ENCODE data around the gene LCP2. TPM values are rescaled to one million over a fixed set of nuclear protein-coding genes. Genes with fewer than 3 reads are reported as not detected.

Gene LCP2
- total RNA-seq, 1 donor from 2014 or later = not detected

- TF ChIP-seq, protein P1, sequence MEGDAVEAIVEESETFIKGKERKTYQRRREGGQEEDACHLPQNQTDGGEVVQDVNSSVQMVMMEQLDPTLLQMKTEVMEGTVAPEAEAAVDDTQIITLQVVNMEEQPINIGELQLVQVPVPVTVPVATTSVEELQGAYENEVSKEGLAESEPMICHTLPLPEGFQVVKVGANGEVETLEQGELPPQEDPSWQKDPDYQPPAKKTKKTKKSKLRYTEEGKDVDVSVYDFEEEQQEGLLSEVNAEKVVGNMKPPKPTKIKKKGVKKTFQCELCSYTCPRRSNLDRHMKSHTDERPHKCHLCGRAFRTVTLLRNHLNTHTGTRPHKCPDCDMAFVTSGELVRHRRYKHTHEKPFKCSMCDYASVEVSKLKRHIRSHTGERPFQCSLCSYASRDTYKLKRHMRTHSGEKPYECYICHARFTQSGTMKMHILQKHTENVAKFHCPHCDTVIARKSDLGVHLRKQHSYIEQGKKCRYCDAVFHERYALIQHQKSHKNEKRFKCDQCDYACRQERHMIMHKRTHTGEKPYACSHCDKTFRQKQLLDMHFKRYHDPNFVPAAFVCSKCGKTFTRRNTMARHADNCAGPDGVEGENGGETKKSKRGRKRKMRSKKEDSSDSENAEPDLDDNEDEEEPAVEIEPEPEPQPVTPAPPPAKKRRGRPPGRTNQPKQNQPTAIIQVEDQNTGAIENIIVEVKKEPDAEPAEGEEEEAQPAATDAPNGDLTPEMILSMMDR (IDR thresholded peaks at IDR 0.05) = no peak
- Mint-ChIP-seq H3K4me1 (ENCODE audit: low read depth) (no peaks in the 10 kb centered on the region), H3K4me3 (ENCODE audit: unreplicated experiment) (no peak overlapping the region), H3K27me3 (ENCODE audit: low read depth) (peaks cover 34% of the 10 kb centered on the region), H3K36me3 (ENCODE audit: low read depth) (no peaks in the 10 kb centered on the region), H3K27ac (ENCODE audit: unreplicated experiment) (no peak overlapping the region), H3K9me3 (ENCODE audit: low read depth) (no peaks in the 10 kb centered on the region)
- no peak for DNase-seq (ENCODE audit: low spot score)
Measured at GRCh38 chr5:170341545-170341944, 44.0 kb upstream of the LCP2 start.

DNA sequence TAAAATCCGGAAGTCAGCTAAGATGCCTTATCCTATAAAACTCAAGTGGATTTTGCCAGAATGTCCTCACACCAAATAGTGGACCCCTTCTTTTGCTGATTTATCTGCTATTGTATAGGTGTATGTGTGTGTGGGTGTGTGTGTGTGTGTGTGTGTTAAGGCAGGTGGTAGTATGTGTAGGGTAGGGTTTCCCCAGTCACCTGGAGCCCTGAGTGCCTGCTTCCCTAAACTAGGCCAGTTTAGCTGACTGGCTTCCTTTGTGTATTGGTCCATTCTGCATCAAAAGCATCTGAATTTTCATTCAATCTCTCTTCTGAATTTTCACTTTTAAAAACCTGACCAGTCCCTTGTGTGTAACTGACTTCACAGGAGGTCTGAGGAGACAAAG lies 42.2 kb upstream of the LCP2 start:
- Mint-ChIP-seq H3K4me3 (ENCODE audit: unreplicated experiment) (no peak overlapping the region), H3K27ac (ENCODE audit: unreplicated experiment) (no peak overlapping the region), H3K4me1 (ENCODE audit: low read depth) (no peaks in the 10 kb centered on the region), H3K27me3 (ENCODE audit: low read depth) (peaks cover 23% of the 10 kb centered on the region), H3K9me3 (ENCODE audit: low read depth) (no peaks in the 10 kb centered on the region), H3K36me3 (ENCODE audit: low read depth) (no peaks in the 10 kb centered on the region)
- no peak for DNase-seq (ENCODE audit: low spot score)
- TF ChIP-seq, protein P1 (IDR thresholded peaks at IDR 0.05) = no peak

DNA sequence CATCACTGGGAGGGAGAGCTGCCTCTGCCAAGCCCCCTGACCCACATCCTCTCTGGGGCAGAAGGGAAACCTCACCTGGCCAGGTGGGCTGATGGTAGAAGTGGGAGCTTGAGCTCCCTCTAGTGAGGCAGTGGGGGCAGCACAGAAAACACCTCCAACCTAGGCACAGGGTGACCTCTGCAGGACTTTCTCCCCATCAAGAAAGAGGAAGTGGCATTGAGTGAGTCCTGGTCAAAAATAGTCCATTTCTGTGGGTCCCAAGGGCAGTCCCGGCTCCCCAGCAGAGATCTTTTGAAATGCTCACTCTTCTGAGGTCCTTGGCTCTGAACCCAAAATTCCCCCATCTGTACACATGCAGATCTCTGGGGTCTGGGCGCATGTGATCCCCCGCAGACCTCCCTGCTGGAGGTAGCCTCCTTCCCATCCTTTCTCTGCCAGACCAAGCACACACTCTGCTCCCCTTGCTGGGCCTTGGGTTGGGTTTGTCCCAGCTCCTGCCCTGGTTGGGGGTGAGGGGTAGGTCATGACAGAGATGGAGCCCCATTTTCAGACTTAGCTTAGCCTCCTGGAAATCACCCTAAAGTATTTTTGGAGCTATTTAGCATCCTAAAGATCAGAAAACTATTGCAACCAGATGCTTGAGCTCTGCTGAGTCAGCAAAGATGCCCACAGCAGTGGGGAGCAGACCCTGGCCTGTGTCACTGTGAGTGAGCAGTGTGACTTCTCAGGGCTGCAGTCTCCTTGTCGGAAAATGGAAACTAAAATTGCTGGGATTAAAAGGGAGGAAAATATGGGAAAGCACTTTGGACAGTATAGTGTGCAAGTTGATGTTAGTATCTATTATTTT lies 41.6 kb upstream of the LCP2 start:
- H3K36me3 Mint-ChIP-seq (ENCODE audit: low read depth) = no peaks in the 10 kb centered on the region

GRCh38 chr5:170338291-170338690 lies 40.7 kb upstream of the LCP2 start:
- Mint-ChIP-seq H3K27ac (ENCODE audit: unreplicated experiment) (no peak overlapping the region), H3K36me3 (ENCODE audit: low read depth) (no peaks in the 10 kb centered on the region), H3K4me1 (ENCODE audit: low read depth) (peaks cover 4% of the 10 kb centered on the region), H3K4me3 (ENCODE audit: unreplicated experiment) (no peak overlapping the region), H3K9me3 (ENCODE audit: low read depth) (no peaks in the 10 kb centered on the region), H3K27me3 (ENCODE audit: low read depth) (peaks cover 15% of the 10 kb centered on the region)
- TF ChIP-seq, protein P1 (IDR thresholded peaks at IDR 0.05) = no peak
- no peak for DNase-seq (ENCODE audit: low spot score)

More for the DNA sequence above, 41.6 kb upstream of the LCP2 start:
- TF ChIP-seq, protein P1 (IDR thresholded peaks at IDR 0.05) = no peak
- H3K4me3 Mint-ChIP-seq (ENCODE audit: unreplicated experiment) = no peak overlapping the region
- no peak overlapping the region for H3K27ac Mint-ChIP-seq (ENCODE audit: unreplicated experiment)
- no peaks in the 10 kb centered on the region for H3K4me1 Mint-ChIP-seq (ENCODE audit: low read depth)
- peaks cover 21% of the 10 kb centered on the region for H3K27me3 Mint-ChIP-seq (ENCODE audit: low read depth)
- DNase-seq (ENCODE audit: low spot score) = no peak
- no peaks in the 10 kb centered on the region for H3K9me3 Mint-ChIP-seq (ENCODE audit: low read depth)

DNA sequence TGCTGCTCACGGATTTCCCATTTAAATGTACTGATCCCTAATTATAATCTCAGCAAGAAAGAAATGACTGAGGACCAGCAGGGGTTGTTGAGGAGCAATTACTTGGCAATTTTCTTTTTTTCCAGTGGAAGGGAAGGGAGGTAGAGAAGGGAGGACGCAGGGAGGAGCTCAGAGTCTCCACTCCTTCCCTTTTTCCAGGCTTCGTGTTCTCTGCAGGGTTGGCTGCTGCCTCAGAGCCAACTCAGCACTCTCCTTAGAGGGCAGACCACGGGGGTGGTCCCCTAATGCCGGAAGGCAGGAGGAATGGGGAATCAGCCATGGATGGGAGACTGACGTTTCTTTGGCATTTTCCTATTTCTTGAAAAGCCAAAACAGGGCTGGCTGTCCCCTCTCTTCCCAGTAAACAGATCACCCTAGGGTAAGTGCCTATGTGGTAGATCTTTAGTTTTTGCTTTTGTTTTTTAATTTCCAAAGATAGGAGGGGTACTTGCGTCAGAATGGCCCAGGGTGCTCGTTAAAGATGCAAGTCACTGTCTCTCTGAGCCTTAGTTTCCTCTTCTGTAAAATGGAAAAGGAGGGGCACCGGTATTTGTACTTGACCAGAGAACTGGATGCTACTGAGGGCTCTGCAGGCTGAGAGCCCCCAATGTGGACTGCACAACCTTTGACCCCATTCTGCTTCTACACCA lies 39.6 kb upstream of the LCP2 start:
- H3K4me1 Mint-ChIP-seq (ENCODE audit: low read depth) = peaks cover 15% of the 10 kb centered on the region
- H3K36me3 Mint-ChIP-seq (ENCODE audit: low read depth) = no peaks in the 10 kb centered on the region
- no peak for DNase-seq (ENCODE audit: low spot score)
- no peak overlapping the region for H3K27ac Mint-ChIP-seq (ENCODE audit: unreplicated experiment)
- no peaks in the 10 kb centered on the region for H3K9me3 Mint-ChIP-seq (ENCODE audit: low read depth)
- H3K4me3 Mint-ChIP-seq (ENCODE audit: unreplicated experiment) = no peak overlapping the region
- H3K27me3 Mint-ChIP-seq (ENCODE audit: low read depth) = peaks cover 13% of the 10 kb centered on the region
- TF ChIP-seq, protein P1 (IDR thresholded peaks at IDR 0.05) = no peak
